Stimulated activated CD8-positive, alpha-beta memory T cell treated with anti-CD3 and anti-CD28 coated beads, Interleukin-7, amount 100 ng/mL, for 4 hours (primary cell): ENCODE results near the gene ZP4.
"Not testable (repeated sequence)": the region's sequence is repeated elsewhere in the genome, so short reads cannot be mapped to it uniquely, and the experiment has no call there.

Source experiments
- DNase-seq, 2 donors: peaks; one replicate each; pipeline ENCODE4 v3.0.0-alpha.2; 2020; ENCODE audit warnings: low read depth in 2 of 2

ZP4 gene

GRCh38 chr1:237877631-237878030 is 13.1 kb downstream of the ZP4 start:
- no peak for DNase-seq

GRCh38 chr1:237875291-237875690 is 15.4 kb downstream of the ZP4 start:
- no peak for DNase-seq

GRCh38 chr1:237873487-237874211 is 17.1 kb downstream of the ZP4 start:
- DNase-seq = no peak

- no peak for DNase-seq
Measured at GRCh38 chr1:237868817-237869600, 21.7 kb downstream of the ZP4 start.

GRCh38 chr1:237867380-237867888 is 23.3 kb downstream of the ZP4 start:
- no peak for DNase-seq

GRCh38 chr1:237864338-237865244 is 26.1 kb downstream of the ZP4 start:
- DNase-seq = no peak

- no peak for DNase-seq
Measured at GRCh38 chr1:237863234-237863633, 27.5 kb downstream of the ZP4 start.

- DNase-seq = no peak
Measured at GRCh38 chr1:237861944-237862343, 28.8 kb downstream of the ZP4 start.

- DNase-seq = no peak
Measured at GRCh38 chr1:237858992-237859391, 31.7 kb downstream of the ZP4 start.

GRCh38 chr1:237857455-237857854 is 33.3 kb downstream of the ZP4 start:
- DNase-seq = no peak

GRCh38 chr1:237852342-237852741 is 38.4 kb downstream of the ZP4 start:
- no peak for DNase-seq

GRCh38 chr1:237851210-237851845 is 39.4 kb downstream of the ZP4 start:
- DNase-seq = no peak

GRCh38 chr1:237843516-237843915 is 47.2 kb downstream of the ZP4 start:
- DNase-seq = not testable (repeated sequence)

- no peak for DNase-seq
Measured at GRCh38 chr1:237841485-237841884, 49.2 kb downstream of the ZP4 start.

GRCh38 chr1:237838904-237839534 is 51.7 kb downstream of the ZP4 start:
- no peak for DNase-seq

GRCh38 chr1:237838320-237838719 is 52.4 kb downstream of the ZP4 start:
- DNase-seq = no peak

- no peak for DNase-seq
Measured at GRCh38 chr1:237834461-237834860, 56.3 kb downstream of the ZP4 start.

- DNase-seq = no peak
Measured at GRCh38 chr1:237834048-237834447, 56.7 kb downstream of the ZP4 start.

GRCh38 chr1:237832858-237833257 is 57.9 kb downstream of the ZP4 start:
- DNase-seq = no peak
